Kidney (tissue), 14 donors: Measurements from ENCODE around the gene PPTC7. TPM values are rescaled to one million over a fixed set of nuclear protein-coding genes. Genes with fewer than 3 reads are reported as not detected.

Source experiments
- DNase-seq, 5 donors: peaks; one replicate each; pipeline ENCODE4 v3.0.0-alpha.2; 2013 to 2020
- FAIRE-seq: peaks from 2 replicates; lab custom pipeline; 2012; peaks lifted over from hg19 to GRCh38; lab: Jason Lieb, UNC
- H3K27ac ChIP-seq, 2 donors: one replicate each; pipeline ENCODE4 v1.7.0; 2013; ENCODE audit warnings: low read depth in 2 of 2, low read length in 2 of 2, inconsistent platforms in 1 of 2
- H3K27me3 ChIP-seq: one replicate; pipeline ENCODE4 v1.7.1; 2013; ENCODE audit warnings: low read length, inconsistent platforms; ENCODE audit not compliant: control insufficient read depth, insufficient read depth
- H3K36me3 ChIP-seq, 3 donors: one replicate each; pipeline versions ENCODE4 v1.7.0 to v1.7.1; 2013; ENCODE audit warnings: low read length in 3 of 3, control low read depth in 1 of 3, inconsistent platforms in 1 of 3; ENCODE audit not compliant: insufficient read depth in 3 of 3, control insufficient read depth in 2 of 3
- H3K4me1 ChIP-seq, 3 donors: one replicate each; pipeline versions ENCODE4 v1.7.0 to v1.7.1; 2013; ENCODE audit warnings: low read length in 3 of 3, inconsistent platforms in 1 of 3, low read depth in 1 of 3; ENCODE audit not compliant: control insufficient read depth in 2 of 3, insufficient read depth in 2 of 3
- H3K4me3 ChIP-seq, 3 donors: one replicate each; pipeline versions ENCODE4 v1.7.0 to v1.8.1; 2013; ENCODE audit warnings: low read length in 3 of 3, control low read depth in 1 of 3, inconsistent platforms in 1 of 3
- H3K9ac ChIP-seq, 3 donors: one replicate each; pipeline versions ENCODE4 v1.7.0 to v1.7.1; 2013; ENCODE audit warnings: low read length in 3 of 3, control low read depth in 1 of 3, inconsistent platforms in 1 of 3
- H3K9me3 ChIP-seq, 3 donors: one replicate each; pipeline versions ENCODE4 v1.7.0 to v1.7.1; 2013; ENCODE audit warnings: low read length in 3 of 3, control low read depth in 1 of 3, inconsistent platforms in 1 of 3; ENCODE audit not compliant: control insufficient read depth in 2 of 3, insufficient read depth in 1 of 3
- CTCF ChIP-seq: IDR thresholded peaks from 3 replicates; pipeline ENCODE4 v1.5.1; 2012; ENCODE audit warnings: mild to moderate bottlenecking, moderate library complexity, borderline replicate concordance; ENCODE audit not compliant: insufficient read depth; ENCODE audit errors: extremely low read depth
- intact Hi-C: fragments of 100-400 bp; cut with DNase I; formaldehyde crosslinking; loops from one replicate; pipeline ENCODE4 v1.11.1; 2022
- polyA plus RNA-seq: library from polyadenylated mRNA; stranded (reverse); fragments of 350-450 nt; fragmentation: Illumina TruSeq; extraction: RNeasy Lipid Tissue Mini Kit (QIAGEN cat#74804); gene quantifications from one replicate; pipeline ENCODE4 v1.2.3, GENCODE V29; 2014; ENCODE audit warnings: low read depth, low replicate concordance; ENCODE audit not compliant: insufficient read depth
- total RNA-seq: library from RNA; stranded (reverse); fragmentation: NEBNext Ultra II Directional; extraction: Animal tissue kit (Norgen Biotek cat#: 25700); gene quantifications from one replicate; pipeline ENCODE4 v1.2.1, GENCODE V29; 2021
- donor health status: control.
- donor health status: control.
- donor health status: control.
- donor health status: control.
- donor health status: control.
- donor health status: DM: yes; HTN: yes; CAD: no.
- donor health status: Normal renal cell carcinoma (clear cell type).

Gene PPTC7
- total and polyA plus RNA-seq, 2 donors from 2014 or later = 10.0 to 27.9 TPM

- no peak for FAIRE-seq
- TF ChIP-seq CTCF = no peak
These were observed 77.8 kb downstream of the PPTC7 start for GRCh38 chr12:110505332-110505731.

GRCh38 chr12:110503432-110503831 is 79.7 kb downstream of the PPTC7 start:
- H3K9me3 ChIP-seq = no peaks in the 10 kb centered on the region
- DNase-seq = no peak
- H3K4me1 ChIP-seq = peaks cover 0 to 13% (median 2%) of the 10 kb centered on the region in 3 donors
- intact Hi-C loops = no loop called here
- H3K9ac ChIP-seq = no peak overlapping the region
- no peaks in the 10 kb centered on the region for H3K27me3 ChIP-seq
- FAIRE-seq = no peak
- no peak for TF ChIP-seq CTCF
- no peak overlapping the region for H3K4me3 ChIP-seq
- H3K36me3 ChIP-seq = no peaks in the 10 kb centered on the region
- H3K27ac ChIP-seq = no peak overlapping the region

More at GRCh38 chr12:110505332-110505731, 77.8 kb downstream of the PPTC7 start:
- H3K4me1 ChIP-seq = peaks cover 0 to 4% (median 2%) of the 10 kb centered on the region in 3 donors
- no peak overlapping the region for H3K4me3 ChIP-seq
- no peaks in the 10 kb centered on the region for H3K36me3 ChIP-seq
- DNase-seq = no peak
- H3K27ac ChIP-seq = no peak overlapping the region
- H3K9ac ChIP-seq = no peak overlapping the region
- intact Hi-C loops = no loop called here
- no peaks in the 10 kb centered on the region for H3K27me3 ChIP-seq
- H3K9me3 ChIP-seq = no peaks in the 10 kb centered on the region

GRCh38 chr12:110501752-110502738 is 81.1 kb downstream of the PPTC7 start, which contains the start of the genes RAD9B and VPS29:
TSS of gene RAD9B (plus strand) at chr12:110502331. CDS start at chr12:110502338, 7 bp downstream.
TSS of gene VPS29 (minus strand) at chr12:110502111. CDS start at chr12:110502051, 60 bp downstream.
- intact Hi-C loops = no loop called here
- peak; percentile 69 for FAIRE-seq
- H3K4me1 ChIP-seq = peaks cover 0 to 13% (median 2%) of the 10 kb centered on the region in 3 donors
- no peaks in the 10 kb centered on the region for H3K9me3 ChIP-seq
- DNase-seq = peak; percentile 99
- H3K36me3 ChIP-seq = no peaks in the 10 kb centered on the region
- H3K27ac ChIP-seq = peak within 1 kb of the TSS; percentile 89
- no peaks in the 10 kb centered on the region for H3K27me3 ChIP-seq
- TF ChIP-seq CTCF = no peak
- H3K9ac ChIP-seq = peak within 1 kb of the TSS; percentile 74 to 99 (median 89)
- peak within 1 kb of the TSS; percentile 93 to 99 (median 97) for H3K4me3 ChIP-seq
